ENCODE results near the gene PGF. TPM values are rescaled to one million over a fixed set of nuclear protein-coding genes. Genes with fewer than 3 reads are reported as not detected.
A peak's percentile ranks its signal among the peaks of the same experiment; 100 is the strongest.

Gene PGF
- total and polyA plus RNA-seq, 2 of the 13 experiments (the other 11 are each of a cell fraction or from before 2014, with no cell fraction given): 10.7 to 27.5 TPM

DNA sequence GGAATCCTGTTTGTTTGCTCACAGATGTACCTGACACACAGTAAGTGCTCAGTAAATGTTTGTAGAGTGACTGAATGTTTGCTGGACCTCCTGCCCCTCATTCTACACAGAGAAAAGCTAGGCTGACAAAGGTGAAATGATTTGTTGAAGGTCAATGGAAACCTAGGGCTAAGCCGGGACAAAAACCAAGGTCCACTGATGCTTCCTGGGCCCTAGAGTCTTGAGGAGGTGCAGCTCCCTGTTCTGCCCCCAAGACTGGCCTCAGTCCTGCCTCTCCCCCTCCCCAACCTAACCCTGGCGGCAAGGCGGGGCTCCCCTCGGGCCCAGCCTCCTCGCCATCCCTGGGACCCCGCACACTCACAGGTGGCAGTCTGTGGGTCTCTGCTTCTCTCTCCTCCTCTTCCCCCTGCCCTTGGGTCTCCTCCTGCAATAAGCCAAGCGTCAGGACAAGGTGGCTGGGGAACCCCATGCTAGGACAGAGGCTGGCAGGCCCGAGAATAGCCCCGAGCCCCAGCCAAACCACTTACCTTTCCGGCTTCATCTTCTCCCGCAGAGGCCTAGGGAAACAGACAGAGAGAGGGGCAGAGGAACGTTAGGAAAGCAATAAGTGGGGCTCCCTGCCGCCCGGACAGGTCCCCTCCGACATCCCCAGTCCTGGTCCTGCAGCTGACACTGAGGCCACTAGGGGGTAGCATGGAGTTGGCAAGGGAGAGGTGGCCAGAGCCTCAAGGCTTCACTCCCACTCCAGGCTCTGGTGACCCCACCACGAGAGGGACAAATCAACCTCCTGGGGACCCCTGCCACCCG, 9.3 kb downstream of the PGF start (continued):
- TF ChIP-seq, protein P1, sequence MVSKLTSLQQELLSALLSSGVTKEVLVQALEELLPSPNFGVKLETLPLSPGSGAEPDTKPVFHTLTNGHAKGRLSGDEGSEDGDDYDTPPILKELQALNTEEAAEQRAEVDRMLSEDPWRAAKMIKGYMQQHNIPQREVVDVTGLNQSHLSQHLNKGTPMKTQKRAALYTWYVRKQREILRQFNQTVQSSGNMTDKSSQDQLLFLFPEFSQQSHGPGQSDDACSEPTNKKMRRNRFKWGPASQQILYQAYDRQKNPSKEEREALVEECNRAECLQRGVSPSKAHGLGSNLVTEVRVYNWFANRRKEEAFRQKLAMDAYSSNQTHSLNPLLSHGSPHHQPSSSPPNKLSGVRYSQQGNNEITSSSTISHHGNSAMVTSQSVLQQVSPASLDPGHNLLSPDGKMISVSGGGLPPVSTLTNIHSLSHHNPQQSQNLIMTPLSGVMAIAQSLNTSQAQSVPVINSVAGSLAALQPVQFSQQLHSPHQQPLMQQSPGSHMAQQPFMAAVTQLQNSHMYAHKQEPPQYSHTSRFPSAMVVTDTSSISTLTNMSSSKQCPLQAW (CRISPR knock-in tag; IDR thresholded peaks at IDR 0.05): no peak
- TF ChIP-seq CBFB (CRISPR knock-in tag; IDR thresholded peaks at IDR 0.05) (no peak), SNAI1 (CRISPR knock-in tag; IDR thresholded peaks at IDR 0.05; ENCODE audit: borderline replicate concordance) (no peak), CHD4 (IDR thresholded peaks at IDR 0.05; ENCODE audit: borderline replicate concordance, low read length) (no peak), FIP1L1 (IDR thresholded peaks at IDR 0.05; ENCODE audit: borderline replicate concordance, insufficient read depth, low read depth, low read length) (no peak), ZSCAN22 (CRISPR knock-in tag; IDR thresholded peaks at IDR 0.05) (no peak), SOX5 (CRISPR knock-in tag; IDR thresholded peaks at IDR 0.05; ENCODE audit: borderline replicate concordance) (peak; percentile 57; the same call in 1 of the 2 replicates), ZNF17 (CRISPR knock-in tag; IDR thresholded peaks at IDR 0.05) (no peak)
- TF ChIP-seq, protein P2, sequence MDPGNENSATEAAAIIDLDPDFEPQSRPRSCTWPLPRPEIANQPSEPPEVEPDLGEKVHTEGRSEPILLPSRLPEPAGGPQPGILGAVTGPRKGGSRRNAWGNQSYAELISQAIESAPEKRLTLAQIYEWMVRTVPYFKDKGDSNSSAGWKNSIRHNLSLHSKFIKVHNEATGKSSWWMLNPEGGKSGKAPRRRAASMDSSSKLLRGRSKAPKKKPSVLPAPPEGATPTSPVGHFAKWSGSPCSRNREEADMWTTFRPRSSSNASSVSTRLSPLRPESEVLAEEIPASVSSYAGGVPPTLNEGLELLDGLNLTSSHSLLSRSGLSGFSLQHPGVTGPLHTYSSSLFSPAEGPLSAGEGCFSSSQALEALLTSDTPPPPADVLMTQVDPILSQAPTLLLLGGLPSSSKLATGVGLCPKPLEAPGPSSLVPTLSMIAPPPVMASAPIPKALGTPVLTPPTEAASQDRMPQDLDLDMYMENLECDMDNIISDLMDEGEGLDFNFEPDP (CRISPR knock-in tag; conservative IDR thresholded peaks at IDR 0.05): no peak
- TF ChIP-seq, protein P3, sequence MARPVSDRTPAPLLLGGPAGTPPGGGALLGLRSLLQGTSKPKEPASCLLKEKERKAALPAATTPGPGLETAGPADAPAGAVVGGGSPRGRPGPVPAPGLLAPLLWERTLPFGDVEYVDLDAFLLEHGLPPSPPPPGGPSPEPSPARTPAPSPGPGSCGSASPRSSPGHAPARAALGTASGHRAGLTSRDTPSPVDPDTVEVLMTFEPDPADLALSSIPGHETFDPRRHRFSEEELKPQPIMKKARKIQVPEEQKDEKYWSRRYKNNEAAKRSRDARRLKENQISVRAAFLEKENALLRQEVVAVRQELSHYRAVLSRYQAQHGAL (CRISPR knock-in tag; IDR thresholded peaks at IDR 0.05; ENCODE audit: not compliant biosample characterization): no peak
- TF ChIP-seq, protein P4, sequence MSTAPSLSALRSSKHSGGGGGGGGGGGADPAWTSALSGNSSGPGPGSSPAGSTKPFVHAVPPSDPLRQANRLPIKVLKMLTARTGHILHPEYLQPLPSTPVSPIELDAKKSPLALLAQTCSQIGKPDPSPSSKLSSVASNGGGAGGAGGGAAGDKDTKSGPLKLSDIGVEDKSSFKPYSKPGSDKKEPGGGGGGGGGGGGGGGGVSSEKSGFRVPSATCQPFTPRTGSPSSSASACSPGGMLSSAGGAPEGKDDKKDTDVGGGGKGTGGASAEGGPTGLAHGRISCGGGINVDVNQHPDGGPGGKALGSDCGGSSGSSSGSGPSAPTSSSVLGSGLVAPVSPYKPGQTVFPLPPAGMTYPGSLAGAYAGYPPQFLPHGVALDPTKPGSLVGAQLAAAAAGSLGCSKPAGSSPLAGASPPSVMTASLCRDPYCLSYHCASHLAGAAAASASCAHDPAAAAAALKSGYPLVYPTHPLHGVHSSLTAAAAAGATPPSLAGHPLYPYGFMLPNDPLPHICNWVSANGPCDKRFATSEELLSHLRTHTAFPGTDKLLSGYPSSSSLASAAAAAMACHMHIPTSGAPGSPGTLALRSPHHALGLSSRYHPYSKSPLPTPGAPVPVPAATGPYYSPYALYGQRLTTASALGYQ (CRISPR knock-in tag; IDR thresholded peaks at IDR 0.05): 0 out of 2 replicates have a peak, but pooled peaks have one; percentile 68
- TF ChIP-seq, protein P5, sequence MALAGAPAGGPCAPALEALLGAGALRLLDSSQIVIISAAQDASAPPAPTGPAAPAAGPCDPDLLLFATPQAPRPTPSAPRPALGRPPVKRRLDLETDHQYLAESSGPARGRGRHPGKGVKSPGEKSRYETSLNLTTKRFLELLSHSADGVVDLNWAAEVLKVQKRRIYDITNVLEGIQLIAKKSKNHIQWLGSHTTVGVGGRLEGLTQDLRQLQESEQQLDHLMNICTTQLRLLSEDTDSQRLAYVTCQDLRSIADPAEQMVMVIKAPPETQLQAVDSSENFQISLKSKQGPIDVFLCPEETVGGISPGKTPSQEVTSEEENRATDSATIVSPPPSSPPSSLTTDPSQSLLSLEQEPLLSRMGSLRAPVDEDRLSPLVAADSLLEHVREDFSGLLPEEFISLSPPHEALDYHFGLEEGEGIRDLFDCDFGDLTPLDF (CRISPR knock-in tag; IDR thresholded peaks at IDR 0.05): no peak
- TF ChIP-seq, protein P6, sequence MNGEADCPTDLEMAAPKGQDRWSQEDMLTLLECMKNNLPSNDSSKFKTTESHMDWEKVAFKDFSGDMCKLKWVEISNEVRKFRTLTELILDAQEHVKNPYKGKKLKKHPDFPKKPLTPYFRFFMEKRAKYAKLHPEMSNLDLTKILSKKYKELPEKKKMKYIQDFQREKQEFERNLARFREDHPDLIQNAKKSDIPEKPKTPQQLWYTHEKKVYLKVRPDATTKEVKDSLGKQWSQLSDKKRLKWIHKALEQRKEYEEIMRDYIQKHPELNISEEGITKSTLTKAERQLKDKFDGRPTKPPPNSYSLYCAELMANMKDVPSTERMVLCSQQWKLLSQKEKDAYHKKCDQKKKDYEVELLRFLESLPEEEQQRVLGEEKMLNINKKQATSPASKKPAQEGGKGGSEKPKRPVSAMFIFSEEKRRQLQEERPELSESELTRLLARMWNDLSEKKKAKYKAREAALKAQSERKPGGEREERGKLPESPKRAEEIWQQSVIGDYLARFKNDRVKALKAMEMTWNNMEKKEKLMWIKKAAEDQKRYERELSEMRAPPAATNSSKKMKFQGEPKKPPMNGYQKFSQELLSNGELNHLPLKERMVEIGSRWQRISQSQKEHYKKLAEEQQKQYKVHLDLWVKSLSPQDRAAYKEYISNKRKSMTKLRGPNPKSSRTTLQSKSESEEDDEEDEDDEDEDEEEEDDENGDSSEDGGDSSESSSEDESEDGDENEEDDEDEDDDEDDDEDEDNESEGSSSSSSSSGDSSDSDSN (CRISPR knock-in tag; IDR thresholded peaks at IDR 0.05): 0 out of 2 replicates have a peak, but pooled peaks have one; percentile 9
- TF ChIP-seq, protein P7, sequence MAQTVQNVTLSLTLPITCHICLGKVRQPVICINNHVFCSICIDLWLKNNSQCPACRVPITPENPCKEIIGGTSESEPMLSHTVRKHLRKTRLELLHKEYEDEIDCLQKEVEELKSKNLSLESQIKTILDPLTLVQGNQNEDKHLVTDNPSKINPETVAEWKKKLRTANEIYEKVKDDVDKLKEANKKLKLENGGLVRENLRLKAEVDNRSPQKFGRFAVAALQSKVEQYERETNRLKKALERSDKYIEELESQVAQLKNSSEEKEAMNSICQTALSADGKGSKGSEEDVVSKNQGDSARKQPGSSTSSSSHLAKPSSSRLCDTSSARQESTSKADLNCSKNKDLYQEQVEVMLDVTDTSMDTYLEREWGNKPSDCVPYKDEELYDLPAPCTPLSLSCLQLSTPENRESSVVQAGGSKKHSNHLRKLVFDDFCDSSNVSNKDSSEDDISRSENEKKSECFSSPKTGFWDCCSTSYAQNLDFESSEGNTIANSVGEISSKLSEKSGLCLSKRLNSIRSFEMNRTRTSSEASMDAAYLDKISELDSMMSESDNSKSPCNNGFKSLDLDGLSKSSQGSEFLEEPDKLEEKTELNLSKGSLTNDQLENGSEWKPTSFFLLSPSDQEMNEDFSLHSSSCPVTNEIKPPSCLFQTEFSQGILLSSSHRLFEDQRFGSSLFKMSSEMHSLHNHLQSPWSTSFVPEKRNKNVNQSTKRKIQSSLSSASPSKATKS (CRISPR knock-in tag; IDR thresholded peaks at IDR 0.05): no peak
